H9 (cell line): ENCODE results near the gene PRKCG. TPM values are rescaled to one million over a fixed set of nuclear protein-coding genes. Genes with fewer than 3 reads are reported as not detected.

Experiments
- DNase-seq: peaks from one replicate; pipeline ENCODE4 v3.0.0-alpha.2; 2017
- H2AFZ ChIP-seq: one replicate; pipeline ENCODE4 v1.6.1; 2013; ENCODE audit warnings: mild to moderate bottlenecking, low read length, control low read depth, moderate library complexity
- H2AK5ac ChIP-seq: 2 replicates; pipeline ENCODE4 v1.6.1; 2013; ENCODE audit warnings: low read length, control low read depth, mixed read lengths; ENCODE audit not compliant: insufficient read length
- H2BK120ac ChIP-seq: one replicate; pipeline ENCODE4 v1.6.1; 2013; ENCODE audit warnings: low read depth, mild to moderate bottlenecking, low read length, control low read depth, inconsistent platforms; ENCODE audit not compliant: poor library complexity, severe bottlenecking
- H2BK12ac ChIP-seq: 2 replicates; pipeline ENCODE4 v1.6.1; 2013; ENCODE audit warnings: low read length, control low read depth, mixed read lengths, low read depth; ENCODE audit not compliant: insufficient read length
- H2BK15ac ChIP-seq: 2 replicates; pipeline ENCODE4 v1.6.1; 2013; ENCODE audit warnings: low read depth, low read length, control low read depth
- H2BK20ac ChIP-seq: one replicate; pipeline ENCODE4 v1.6.1; 2013; ENCODE audit warnings: low read depth, mild to moderate bottlenecking, low read length, control low read depth, inconsistent platforms; ENCODE audit not compliant: poor library complexity, severe bottlenecking
- H2BK5ac ChIP-seq: 2 replicates; pipeline ENCODE4 v1.6.1; 2013; ENCODE audit warnings: low read length, control low read depth, mixed read lengths; ENCODE audit not compliant: insufficient read length
- H3K14ac ChIP-seq: 2 replicates; pipeline ENCODE4 v1.6.1; 2013; ENCODE audit warnings: low read length, control low read depth; ENCODE audit not compliant: insufficient read depth
- H3K18ac ChIP-seq: 2 replicates; pipeline ENCODE4 v1.6.1; 2013; ENCODE audit warnings: low read depth, mild to moderate bottlenecking, mixed read lengths, low read length, control low read depth; ENCODE audit not compliant: insufficient read length
- H3K23ac ChIP-seq: 2 replicates; pipeline ENCODE4 v1.6.1; 2013; ENCODE audit warnings: low read length, control low read depth, mixed read lengths, low read depth; ENCODE audit not compliant: insufficient read length
- H3K23me2 ChIP-seq: 2 replicates; pipeline ENCODE4 v1.6.1; 2013; ENCODE audit warnings: low read depth, mild to moderate bottlenecking, mixed read lengths, low read length, control low read depth; ENCODE audit not compliant: insufficient read length, poor library complexity, severe bottlenecking
- H3K27ac ChIP-seq: 2 replicates; pipeline ENCODE4 v1.5.1; 2013; ENCODE audit warnings: low read length, control low read depth, mixed read lengths, low read depth; ENCODE audit not compliant: insufficient read length
- H3K27me3 ChIP-seq: 2 replicates; pipeline ENCODE4 v1.6.1; 2013; ENCODE audit warnings: low read length, control low read depth, inconsistent platforms; ENCODE audit not compliant: insufficient read depth
- H3K4ac ChIP-seq: 2 replicates; pipeline ENCODE4 v1.6.1; 2013; ENCODE audit warnings: low read depth, mild to moderate bottlenecking, control low read depth, inconsistent platforms, low read length, moderate library complexity
- H3K4me1 ChIP-seq: 2 replicates; pipeline ENCODE4 v1.6.1; 2013; ENCODE audit warnings: low read length, control low read depth, inconsistent platforms; ENCODE audit not compliant: insufficient read depth
- H3K4me2 ChIP-seq: 2 replicates; pipeline ENCODE4 v1.6.1; 2013; ENCODE audit warnings: low read length, control low read depth, mixed read lengths; ENCODE audit not compliant: insufficient read length, insufficient read depth
- H3K56ac ChIP-seq: 2 replicates; pipeline ENCODE4 v1.6.1; 2013; ENCODE audit warnings: low read depth, mild to moderate bottlenecking, mixed read lengths, low read length, control low read depth; ENCODE audit not compliant: insufficient read length
- H3K79me1 ChIP-seq: 2 replicates; pipeline ENCODE4 v1.6.1; 2013; ENCODE audit warnings: low read depth, mild to moderate bottlenecking, moderate library complexity, low read length, control low read depth, inconsistent platforms; ENCODE audit not compliant: insufficient read depth, poor library complexity, severe bottlenecking
- H3K79me2 ChIP-seq: 2 replicates; pipeline ENCODE4 v1.6.1; 2013; ENCODE audit warnings: low read length, control low read depth, inconsistent platforms; ENCODE audit not compliant: insufficient read depth
- H3K9ac ChIP-seq: 2 replicates; pipeline ENCODE4 v1.6.1; 2013; ENCODE audit warnings: low read length, control low read depth, mixed read lengths; ENCODE audit not compliant: insufficient read length; ENCODE audit errors: extremely low read depth
- H3K9me3 ChIP-seq: one replicate; pipeline ENCODE4 v1.6.1; 2013; ENCODE audit warnings: low read depth, low read length, inconsistent platforms; ENCODE audit not compliant: control insufficient read depth
- H3T11ph ChIP-seq: one replicate; pipeline ENCODE4 v1.6.1; 2013; ENCODE audit warnings: mild to moderate bottlenecking, low read length, control low read depth, inconsistent platforms
- H4K20me1 ChIP-seq: one replicate; pipeline ENCODE4 v1.6.1; 2013; ENCODE audit not compliant: control insufficient read depth, insufficient read length, insufficient read depth
- H4K5ac ChIP-seq: 2 replicates; pipeline ENCODE4 v1.6.1; 2013; ENCODE audit warnings: low read depth, mild to moderate bottlenecking, mixed read lengths, low read length, control low read depth; ENCODE audit not compliant: insufficient read length
- H4K8ac ChIP-seq: replicated peaks from 2 replicates; pipeline ENCODE4 v1.6.1; 2013; ENCODE audit warnings: low read length, control low read depth, mixed read lengths, low read depth; ENCODE audit not compliant: insufficient read length
- H4K91ac ChIP-seq: 2 replicates; pipeline ENCODE4 v1.6.1; 2013; ENCODE audit warnings: low read depth, mild to moderate bottlenecking, moderate library complexity, mixed read lengths, low read length, control low read depth; ENCODE audit not compliant: insufficient read length
- H3K27ac Mint-ChIP-seq, 3 experiments: 2 replicates in 2 of 3; 3 replicates in 1 of 3; pipeline ENCODE4 v1.8.0; 2020 to 2021; ENCODE audit warnings: mixed read lengths in 3 of 3, mild to moderate bottlenecking in 1 of 3, moderate library complexity in 1 of 3
- H3K27me3 Mint-ChIP-seq: 2 replicates; pipeline ENCODE4 v1.8.0; 2021; ENCODE audit warnings: low read depth, mild to moderate bottlenecking, moderate library complexity, mixed read lengths
- H3K36me3 Mint-ChIP-seq, 3 experiments: 2 replicates in 2 of 3; 3 replicates in 1 of 3; pipeline ENCODE4 v1.8.0; 2020 to 2021; ENCODE audit warnings: low read depth in 3 of 3, mixed read lengths in 3 of 3; ENCODE audit not compliant: insufficient read depth in 1 of 3
- H3K4me1 Mint-ChIP-seq, 2 experiments: 2 replicates each; pipeline ENCODE4 v1.8.0; 2020; ENCODE audit warnings: mixed read lengths in 2 of 2
- H3K4me3 Mint-ChIP-seq, 2 experiments: 2 replicates in 1 of 2; 3 replicates in 1 of 2; pipeline ENCODE4 v1.8.0; 2020 to 2021; ENCODE audit warnings: mild to moderate bottlenecking in 2 of 2, mixed read lengths in 2 of 2, moderate library complexity in 1 of 2
- H3K9me3 Mint-ChIP-seq, 2 experiments: 2 replicates in 1 of 2; 3 replicates in 1 of 2; pipeline ENCODE4 v1.8.0; 2020; ENCODE audit warnings: mild to moderate bottlenecking in 2 of 2, mixed read lengths in 2 of 2, moderate library complexity in 1 of 2
- CTCF ChIP-seq: fragments of 200-600 bp; sonication (generic); conservative IDR thresholded peaks from 3 replicates; pipeline ENCODE4 v1.8.0; 2021; ENCODE audit warnings: antibody characterized with exemption, mild to moderate bottlenecking
- WGBS: extraction: QIAGEN DNeasy Blood & Tissue Kit; methylation state at CpG from one replicate; pipeline ENCODE4 v1.1.7; 2013; ENCODE audit warnings: missing lambda C conversion rate, low lambda C conversion rate, mixed read lengths; ENCODE audit not compliant: insufficient read length; ENCODE audit errors: extremely low coverage; 5-methylcytosine and 5-hydroxymethylcytosine counted together
- total RNA-seq: library from RNA; stranded (reverse); gene quantifications from 2 replicates; pipeline ENCODE4 v1.2.1, GENCODE V29; 2021

The PRKCG gene
- total RNA-seq, 1 experiment from 2014 or later = 8.8 TPM

GRCh38 chr19:53894707-53895106 is 12.7 kb downstream of the PRKCG start:
- Mint-ChIP-seq H3K27ac (peak overlapping the region in 1 of 3 experiments; percentile 14; a peak in 1 of 7 replicates), H3K4me1 (peaks cover 38 to 60% of the 10 kb centered on the region in 2 experiments), H3K36me3 (peaks cover 3 to 7% (median 4%) of the 10 kb centered on the region in 3 experiments; a peak in 4 of 7 replicates), H3K9me3 (no peaks in the 10 kb centered on the region; a peak in 1 of 5 replicates), H3K4me3 (no peak overlapping the region), H3K27me3 (peaks cover 12% of the 10 kb centered on the region)
- H2BK15ac ChIP-seq = no peak overlapping the region
- no CpG with 5 or more reads among the region's 9 CpGs for WGBS
- H3T11ph ChIP-seq = no peak overlapping the region
- H3K9me3 ChIP-seq = no peaks in the 10 kb centered on the region
- H3K27ac ChIP-seq = no peak overlapping the region
- H3K23ac ChIP-seq = no peak overlapping the region
- no peaks in the 10 kb centered on the region for H3K79me1 ChIP-seq
- no peak overlapping the region for H4K91ac ChIP-seq
- no peak overlapping the region for H2BK5ac ChIP-seq
- no peak overlapping the region for H3K9ac ChIP-seq
- H2AFZ ChIP-seq = no peak overlapping the region
- H3K56ac ChIP-seq = no peak overlapping the region
- no peak overlapping the region for H3K14ac ChIP-seq
- H4K5ac ChIP-seq = no peak overlapping the region
- no peak for TF ChIP-seq CTCF
- H3K4me2 ChIP-seq = no peak overlapping the region
- H2AK5ac ChIP-seq = no peak overlapping the region
- DNase-seq = no peak
- no peaks in the 10 kb centered on the region for H3K79me2 ChIP-seq
- H3K18ac ChIP-seq = no peak overlapping the region
- H2BK20ac ChIP-seq = no peak overlapping the region
- H4K8ac ChIP-seq = no peak overlapping the region
- H3K23me2 ChIP-seq = peaks cover 6% of the 10 kb centered on the region
- no peak overlapping the region for H2BK12ac ChIP-seq
- H2BK120ac ChIP-seq = no peak overlapping the region
- no peak overlapping the region for H3K4ac ChIP-seq
- no peaks in the 10 kb centered on the region for H3K27me3 ChIP-seq
- 0 out of 2 replicates have a peak, but pooled peaks cover 3% of the 10 kb centered on the region for H3K4me1 ChIP-seq
- no peaks in the 10 kb centered on the region for H4K20me1 ChIP-seq
